Frontal cortex (tissue), 4 donors: ENCODE data around the gene LINC00237. TPM values are rescaled to one million over a fixed set of nuclear protein-coding genes. Genes with fewer than 3 reads are reported as not detected.

Source experiments
- DNase-seq, 2 donors: peaks; one replicate each; pipeline ENCODE4 v3.0.0; 2012; ENCODE audit warnings: low spot score in 2 of 2
- FAIRE-seq: peaks from 2 replicates; lab custom pipeline; 2012; peaks lifted over from hg19 to GRCh38; lab: Jason Lieb, UNC
- small RNA-seq: library from RNA; depleted of rRNA; stranded (forward); fragments of <200 nt; gene quantifications from one replicate; pipeline ENCODE3, GENCODE V24; 2014
- total RNA-seq: library from RNA; depleted of rRNA; stranded (reverse); fragments of >200 nt; gene quantifications from one replicate; pipeline ENCODE4 v1.2.3, GENCODE V29; 2014
- donor health status: control.
- donor health status: control.
- donor health status: control.

LINC00237 gene
- total RNA-seq, 1 donor from 2014 or later: 0.82 TPM

DNA sequence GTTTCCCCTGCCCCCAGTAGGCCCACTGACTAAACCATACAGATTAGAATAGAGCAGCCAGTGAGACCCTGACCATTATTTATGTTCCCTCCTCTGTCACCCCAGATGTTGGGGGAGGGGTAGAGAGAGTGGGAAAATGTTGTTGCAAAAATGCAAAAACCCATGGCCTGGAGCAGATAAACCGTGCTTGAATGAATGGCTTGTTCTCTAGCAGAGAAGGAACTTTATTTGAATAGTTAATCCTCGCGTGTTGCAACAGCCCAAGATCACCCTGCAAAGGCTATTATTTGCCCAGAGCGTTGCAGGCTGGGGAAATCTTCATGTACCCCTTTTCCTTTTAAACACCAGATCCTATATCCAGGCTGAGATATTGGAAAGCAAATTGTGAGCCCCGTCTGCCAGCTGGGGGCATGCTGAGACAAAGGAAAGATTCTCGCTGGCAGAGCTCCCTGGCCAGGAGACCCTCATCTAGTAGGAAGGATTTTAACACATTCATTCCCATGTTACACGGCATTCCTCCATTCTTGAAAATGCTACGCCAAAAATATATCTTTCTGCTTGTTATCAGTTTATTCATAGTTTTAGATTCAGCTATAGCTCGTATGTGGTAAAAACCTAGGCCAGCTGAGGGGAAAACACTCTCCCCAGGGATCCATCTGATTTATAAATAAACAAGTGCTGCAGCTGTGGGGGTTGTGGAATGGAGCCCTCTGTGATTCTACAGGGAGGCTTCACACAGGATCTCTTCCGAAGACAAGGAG is 53.0 kb downstream of the LINC00237 start:
- FAIRE-seq (no peak), DNase-seq (no peak)

DNA sequence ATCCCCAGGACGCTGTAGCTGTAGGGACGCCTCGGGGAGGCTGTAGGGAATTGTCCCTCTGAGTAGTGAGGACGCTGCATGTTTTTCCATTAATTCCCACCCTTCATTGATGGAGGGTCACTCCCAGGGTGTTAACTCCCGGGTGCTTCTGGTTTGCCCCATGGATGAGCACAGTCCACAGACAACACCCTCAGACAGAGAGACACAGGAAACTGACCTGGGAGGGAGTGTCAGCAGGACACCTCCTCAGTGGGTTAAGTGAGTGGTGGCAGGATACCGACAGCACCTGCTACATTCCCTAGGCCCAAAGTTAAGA is 53.5 kb downstream of the LINC00237 start:
- FAIRE-seq (no peak), DNase-seq (no peak)

DNA sequence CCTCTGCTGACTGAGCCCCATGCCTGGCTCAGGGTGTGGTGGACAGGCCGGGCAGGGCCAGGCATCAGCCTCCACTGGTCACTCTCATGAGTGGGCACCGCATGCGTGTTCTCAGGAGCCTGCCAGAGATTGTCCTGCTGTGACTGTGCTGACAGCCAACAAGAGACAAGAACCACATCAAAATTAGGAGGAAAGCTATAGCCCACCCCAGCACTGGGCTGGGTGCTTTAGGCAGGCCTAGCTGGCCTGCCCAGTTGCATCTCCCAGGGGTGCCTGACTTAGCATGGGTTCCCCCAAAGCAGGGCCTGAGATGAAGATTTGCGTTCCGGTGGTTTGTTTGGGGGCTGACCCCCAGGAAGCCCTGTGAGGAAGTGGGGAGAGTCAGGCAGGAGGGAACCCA is 53.9 kb downstream of the LINC00237 start:
- DNase-seq (no peak), FAIRE-seq (no peak)

- no peak for DNase-seq
- FAIRE-seq: no peak
Observed at GRCh38 chr20:21050710-21051109, 55.4 kb downstream of the LINC00237 start.

DNA sequence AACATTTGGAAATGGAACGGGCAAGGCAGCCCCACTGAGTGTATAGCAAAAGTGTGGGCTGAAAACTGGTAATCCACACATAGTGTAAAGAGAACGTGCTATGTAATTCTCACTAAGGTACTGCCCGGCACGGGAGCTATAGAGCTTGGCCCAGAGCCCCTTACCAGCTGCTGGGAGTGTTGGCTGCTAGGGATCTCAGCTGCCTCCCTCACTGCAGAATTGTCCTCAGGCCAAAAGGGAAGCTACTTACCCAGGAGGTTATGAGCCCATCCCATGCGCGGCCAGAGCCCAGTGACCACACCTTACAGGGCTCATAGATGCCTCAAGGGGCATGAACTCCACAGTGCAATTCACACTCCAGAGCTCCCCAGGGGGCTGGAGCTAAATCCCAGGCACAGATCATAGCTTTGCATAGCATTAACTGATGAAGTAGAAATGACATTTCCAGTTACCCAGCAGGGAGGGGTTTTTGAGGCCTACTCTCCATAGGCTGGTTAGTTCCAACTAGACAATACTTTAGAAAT is 56.8 kb downstream of the LINC00237 start:
- FAIRE-seq: no peak
- no peak for DNase-seq

GRCh38 chr20:21048841-21049273 is 57.3 kb downstream of the LINC00237 start:
- no peak for DNase-seq
- no peak for FAIRE-seq

DNA sequence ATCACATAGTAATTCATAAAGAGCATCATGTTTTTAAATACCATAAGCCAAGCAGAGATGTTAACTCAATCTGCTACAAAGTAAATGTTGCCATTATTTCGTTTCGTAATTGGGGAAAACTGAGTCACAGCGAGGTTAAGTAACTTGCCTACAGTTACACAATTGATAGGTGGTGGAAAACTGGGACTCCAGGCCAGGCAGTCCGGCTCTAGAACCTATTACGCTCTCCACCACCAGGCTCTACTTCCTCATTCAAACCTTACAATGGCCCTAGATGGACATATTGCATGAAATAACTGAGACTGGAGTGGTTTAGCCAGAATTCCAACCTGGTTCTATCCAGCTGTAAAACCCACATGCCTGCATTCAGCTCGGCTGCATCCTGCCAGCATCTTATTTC is 58.2 kb downstream of the LINC00237 start:
- DNase-seq (no peak), FAIRE-seq (no peak)

GRCh38 chr20:21046413-21047070 is 59.6 kb downstream of the LINC00237 start:
- DNase-seq (no peak), FAIRE-seq (no peak)

Small RNAs within 50 kb of the gene (small RNA-seq; reads per million reads assigned to genes)
- not detected for gene RNA5SP477

Other genes with a start within 250 kb of the LINC00237 start
- gene KIZ, start 19.7 kb upstream of the LINC00237 start, total RNA-seq: 6.9 TPM
- gene XRN2, start 197.0 kb upstream of the LINC00237 start, total RNA-seq: 96.2 TPM